Measurements from ENCODE around the gene C19orf38. TPM values are rescaled to one million over a fixed set of nuclear protein-coding genes. Genes with fewer than 3 reads are reported as not detected.

The C19orf38 gene
- total and polyA plus RNA-seq, 4 donors = 0.97 to 3.9 (median 1.5) TPM

DNA sequence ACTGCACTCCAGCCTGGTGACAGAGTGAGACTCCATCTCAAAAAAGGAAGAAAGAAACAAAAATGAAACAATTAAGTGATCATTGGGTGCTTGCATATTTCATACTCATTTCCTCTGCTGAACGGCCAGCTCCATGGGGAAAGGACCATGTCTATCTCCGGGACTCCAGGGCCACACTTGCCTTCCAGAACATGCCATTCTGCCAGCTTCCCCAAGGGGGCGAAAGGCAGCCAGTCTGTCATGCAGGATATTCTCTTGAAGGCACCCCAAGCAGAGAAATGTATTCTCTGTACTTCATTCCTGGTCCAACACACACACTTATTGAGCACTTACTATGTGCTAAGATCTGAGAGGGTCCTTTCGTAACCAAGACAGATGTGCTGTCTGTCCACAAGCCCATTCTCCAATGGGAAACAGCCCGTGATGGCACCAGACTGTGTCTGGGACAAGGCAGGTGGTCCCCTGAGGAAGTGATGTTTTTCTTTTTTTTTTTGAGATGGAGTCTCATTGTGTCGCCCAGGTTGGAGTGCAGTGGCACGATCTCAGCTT lies 13.0 kb downstream of the C19orf38 start:
- Histone ChIP-seq H3K27ac (ENCODE audit: low read depth in 1 of 2, low read length in 2 of 2) (no peak overlapping the region), H3K9me3 (ENCODE audit: control insufficient read depth in 4 of 4, low read length in 3 of 4) (no peaks in the 10 kb centered on the region), H3K4me3 (ENCODE audit: low read depth in 1 of 3, low read length in 3 of 3) (no peak overlapping the region), H3K36me3 (ENCODE audit: control insufficient read depth in 4 of 4, insufficient read depth in 3 of 4, low read depth in 1 of 4, low read length in 3 of 4) (no peaks in the 10 kb centered on the region), H3K27me3 (ENCODE audit: control insufficient read depth in 4 of 4, insufficient read depth in 4 of 4, low read length in 3 of 4) (no peaks in the 10 kb centered on the region), H3K4me1 (ENCODE audit: control insufficient read depth in 4 of 4, insufficient read depth in 4 of 4, low read length in 3 of 4) (peaks cover 0 to 5% (median 0%) of the 10 kb centered on the region in 4 donors), H3K9ac (ENCODE audit: low read depth in 1 of 2, low read length in 2 of 2) (no peak overlapping the region)
- DNase-seq (ENCODE audit: low spot score) = no peak
- WGBS = 70% methylated on average over 7 of the region's 7 CpGs
- TF ChIP-seq RAD21 (IDR thresholded peaks at IDR 0.05) (peak in 1 of 2 donors; percentile 34), JUND (IDR thresholded peaks at IDR 0.05) (no peak)
- TF ChIP-seq, protein P1, sequence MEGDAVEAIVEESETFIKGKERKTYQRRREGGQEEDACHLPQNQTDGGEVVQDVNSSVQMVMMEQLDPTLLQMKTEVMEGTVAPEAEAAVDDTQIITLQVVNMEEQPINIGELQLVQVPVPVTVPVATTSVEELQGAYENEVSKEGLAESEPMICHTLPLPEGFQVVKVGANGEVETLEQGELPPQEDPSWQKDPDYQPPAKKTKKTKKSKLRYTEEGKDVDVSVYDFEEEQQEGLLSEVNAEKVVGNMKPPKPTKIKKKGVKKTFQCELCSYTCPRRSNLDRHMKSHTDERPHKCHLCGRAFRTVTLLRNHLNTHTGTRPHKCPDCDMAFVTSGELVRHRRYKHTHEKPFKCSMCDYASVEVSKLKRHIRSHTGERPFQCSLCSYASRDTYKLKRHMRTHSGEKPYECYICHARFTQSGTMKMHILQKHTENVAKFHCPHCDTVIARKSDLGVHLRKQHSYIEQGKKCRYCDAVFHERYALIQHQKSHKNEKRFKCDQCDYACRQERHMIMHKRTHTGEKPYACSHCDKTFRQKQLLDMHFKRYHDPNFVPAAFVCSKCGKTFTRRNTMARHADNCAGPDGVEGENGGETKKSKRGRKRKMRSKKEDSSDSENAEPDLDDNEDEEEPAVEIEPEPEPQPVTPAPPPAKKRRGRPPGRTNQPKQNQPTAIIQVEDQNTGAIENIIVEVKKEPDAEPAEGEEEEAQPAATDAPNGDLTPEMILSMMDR (IDR thresholded peaks at IDR 0.05; ENCODE audit: low read depth, low read length, missing input control) = peak; percentile 35

DNA sequence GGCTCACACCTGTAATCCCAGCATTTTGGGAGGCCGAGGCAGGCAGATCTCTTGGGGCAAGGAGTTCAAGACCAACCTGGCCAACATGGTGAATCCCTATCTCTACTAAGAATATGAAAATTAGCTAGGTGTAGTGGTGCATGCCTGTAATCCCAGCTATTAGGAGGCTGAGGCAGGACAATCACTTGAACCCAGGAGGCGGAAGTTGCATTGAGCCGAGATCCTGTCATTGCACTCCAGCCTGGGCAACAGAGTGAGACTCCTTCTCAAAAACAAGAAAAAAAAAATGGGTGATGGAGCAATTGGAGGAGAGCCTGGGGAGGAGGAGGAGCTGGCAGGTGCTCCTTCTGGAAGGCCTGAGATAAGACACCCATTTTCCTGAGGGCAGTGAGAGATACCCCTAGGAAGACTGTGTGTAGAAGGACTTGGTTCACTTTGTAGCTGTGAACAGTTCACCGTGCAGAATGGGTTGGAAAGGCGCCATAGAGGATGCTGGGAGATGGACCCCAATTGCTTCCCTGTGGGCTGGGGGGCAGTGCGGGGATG lies 14.4 kb downstream of the C19orf38 start:
- H3K4me1 ChIP-seq (ENCODE audit: control insufficient read depth in 4 of 4, insufficient read depth in 4 of 4, low read length in 3 of 4) = peaks cover 0 to 5% (median 0%) of the 10 kb centered on the region in 4 donors
- H3K36me3 ChIP-seq (ENCODE audit: control insufficient read depth in 4 of 4, insufficient read depth in 3 of 4, low read depth in 1 of 4, low read length in 3 of 4) = no peaks in the 10 kb centered on the region
- no peak for TF ChIP-seq FOXA1 (IDR thresholded peaks at IDR 0.05)
- TF ChIP-seq YY1 (IDR thresholded peaks at IDR 0.05) = no peak
- TF ChIP-seq, protein P2, sequence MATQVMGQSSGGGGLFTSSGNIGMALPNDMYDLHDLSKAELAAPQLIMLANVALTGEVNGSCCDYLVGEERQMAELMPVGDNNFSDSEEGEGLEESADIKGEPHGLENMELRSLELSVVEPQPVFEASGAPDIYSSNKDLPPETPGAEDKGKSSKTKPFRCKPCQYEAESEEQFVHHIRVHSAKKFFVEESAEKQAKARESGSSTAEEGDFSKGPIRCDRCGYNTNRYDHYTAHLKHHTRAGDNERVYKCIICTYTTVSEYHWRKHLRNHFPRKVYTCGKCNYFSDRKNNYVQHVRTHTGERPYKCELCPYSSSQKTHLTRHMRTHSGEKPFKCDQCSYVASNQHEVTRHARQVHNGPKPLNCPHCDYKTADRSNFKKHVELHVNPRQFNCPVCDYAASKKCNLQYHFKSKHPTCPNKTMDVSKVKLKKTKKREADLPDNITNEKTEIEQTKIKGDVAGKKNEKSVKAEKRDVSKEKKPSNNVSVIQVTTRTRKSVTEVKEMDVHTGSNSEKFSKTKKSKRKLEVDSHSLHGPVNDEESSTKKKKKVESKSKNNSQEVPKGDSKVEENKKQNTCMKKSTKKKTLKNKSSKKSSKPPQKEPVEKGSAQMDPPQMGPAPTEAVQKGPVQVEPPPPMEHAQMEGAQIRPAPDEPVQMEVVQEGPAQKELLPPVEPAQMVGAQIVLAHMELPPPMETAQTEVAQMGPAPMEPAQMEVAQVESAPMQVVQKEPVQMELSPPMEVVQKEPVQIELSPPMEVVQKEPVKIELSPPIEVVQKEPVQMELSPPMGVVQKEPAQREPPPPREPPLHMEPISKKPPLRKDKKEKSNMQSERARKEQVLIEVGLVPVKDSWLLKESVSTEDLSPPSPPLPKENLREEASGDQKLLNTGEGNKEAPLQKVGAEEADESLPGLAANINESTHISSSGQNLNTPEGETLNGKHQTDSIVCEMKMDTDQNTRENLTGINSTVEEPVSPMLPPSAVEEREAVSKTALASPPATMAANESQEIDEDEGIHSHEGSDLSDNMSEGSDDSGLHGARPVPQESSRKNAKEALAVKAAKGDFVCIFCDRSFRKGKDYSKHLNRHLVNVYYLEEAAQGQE (IDR thresholded peaks at IDR 0.05) = no peak
- TF ChIP-seq, protein P3, sequence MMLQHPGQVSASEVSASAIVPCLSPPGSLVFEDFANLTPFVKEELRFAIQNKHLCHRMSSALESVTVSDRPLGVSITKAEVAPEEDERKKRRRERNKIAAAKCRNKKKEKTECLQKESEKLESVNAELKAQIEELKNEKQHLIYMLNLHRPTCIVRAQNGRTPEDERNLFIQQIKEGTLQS (IDR thresholded peaks at IDR 0.05) = no peak
- TF ChIP-seq FOXA2 (IDR thresholded peaks at IDR 0.05) = no peak
- no peak overlapping the region for H3K27ac ChIP-seq (ENCODE audit: low read depth in 1 of 2, low read length in 2 of 2)
- no peak for DNase-seq (ENCODE audit: low spot score)
- H3K27me3 ChIP-seq (ENCODE audit: control insufficient read depth in 4 of 4, insufficient read depth in 4 of 4, low read length in 3 of 4) = no peaks in the 10 kb centered on the region
- H3K9ac ChIP-seq (ENCODE audit: low read depth in 1 of 2, low read length in 2 of 2) = no peak overlapping the region
- 89% methylated on average over 6 of the region's 6 CpGs for WGBS
- no peak overlapping the region for H3K4me3 ChIP-seq (ENCODE audit: low read depth in 1 of 3, low read length in 3 of 3)
- no peaks in the 10 kb centered on the region for H3K9me3 ChIP-seq (ENCODE audit: control insufficient read depth in 4 of 4, low read length in 3 of 4)

DNA sequence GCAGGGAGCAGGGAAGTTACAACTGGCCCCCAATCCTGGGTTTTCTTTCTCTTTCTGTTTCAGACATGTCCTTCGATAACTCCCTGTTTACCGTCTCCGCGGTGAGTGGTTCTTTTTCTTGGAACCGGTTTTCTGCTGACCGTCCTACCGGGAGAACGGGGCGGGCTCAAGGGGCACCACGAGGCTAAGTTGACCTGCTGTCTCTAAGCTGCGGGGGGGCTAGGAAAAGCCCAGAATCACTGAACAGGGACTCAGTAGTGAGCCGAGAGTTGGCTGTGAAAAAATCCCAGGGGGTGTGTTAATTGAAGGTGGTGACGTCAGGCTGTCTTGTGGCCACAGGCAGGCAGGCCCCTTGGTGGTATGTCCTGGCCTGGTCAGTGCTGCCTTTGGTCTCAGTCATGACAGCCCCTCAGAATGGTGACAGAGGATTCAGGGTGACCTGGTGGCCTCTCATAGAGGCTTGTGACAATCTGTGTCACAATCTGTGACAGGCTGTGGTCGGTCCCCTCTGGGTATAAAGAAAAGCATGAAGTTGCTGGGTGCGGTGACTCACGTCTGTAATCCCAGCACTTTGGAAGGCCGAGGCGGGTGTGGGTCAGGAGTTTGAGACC lies 15.0 kb downstream of the C19orf38 start:
- Histone ChIP-seq H3K27ac (ENCODE audit: low read depth in 1 of 2, low read length in 2 of 2) (no peak overlapping the region), H3K9me3 (ENCODE audit: control insufficient read depth in 4 of 4, low read length in 3 of 4) (no peaks in the 10 kb centered on the region), H3K9ac (ENCODE audit: low read depth in 1 of 2, low read length in 2 of 2) (no peak overlapping the region), H3K27me3 (ENCODE audit: control insufficient read depth in 4 of 4, insufficient read depth in 4 of 4, low read length in 3 of 4) (no peaks in the 10 kb centered on the region), H3K36me3 (ENCODE audit: control insufficient read depth in 4 of 4, insufficient read depth in 3 of 4, low read depth in 1 of 4, low read length in 3 of 4) (no peaks in the 10 kb centered on the region), H3K4me1 (ENCODE audit: control insufficient read depth in 4 of 4, insufficient read depth in 4 of 4, low read length in 3 of 4) (peaks cover 0 to 5% (median 0%) of the 10 kb centered on the region in 4 donors), H3K4me3 (ENCODE audit: low read depth in 1 of 3, low read length in 3 of 3) (no peak overlapping the region)
- TF ChIP-seq GABPA (IDR thresholded peaks at IDR 0.05 in 1 of 2, conservative IDR thresholded peaks at IDR 0.05 in 1 of 2) = no peak
- WGBS = 80% methylated on average over 18 of the region's 18 CpGs
- DNase-seq (ENCODE audit: low spot score) = no peak
